ENCODE measurements around the gene ANTXR2.

ANTXR2 gene

GRCh38 chr4:79875344-79875899 is 197.6 kb downstream of the ANTXR2 start:
- H3K27me3 Mint-ChIP-seq: peaks cover 1% of the 10 kb centered on the region
- ATAC-seq (ENCODE audit: low read depth) (no peak), DNase-seq (ENCODE audit: low spot score in 2 of 2) (no peak)

GRCh38 chr4:79874197-79874596 is 198.8 kb downstream of the ANTXR2 start:
- H3K27me3 Mint-ChIP-seq: peaks cover 5% of the 10 kb centered on the region
- no peaks in the 10 kb centered on the region for H3K36me3 Mint-ChIP-seq
- ATAC-seq (ENCODE audit: low read depth): no peak
- DNase-seq (ENCODE audit: low spot score in 2 of 2): no peak
- no peak overlapping the region for H3K27ac Mint-ChIP-seq
- no peaks in the 10 kb centered on the region for H3K4me1 Mint-ChIP-seq
- peaks cover 4% of the 10 kb centered on the region for H3K9me3 Mint-ChIP-seq
- H3K4me3 Mint-ChIP-seq: no peak overlapping the region

More at GRCh38 chr4:79875344-79875899, 197.6 kb downstream of the ANTXR2 start:
- Mint-ChIP-seq H3K36me3 (no peaks in the 10 kb centered on the region), H3K4me1 (no peaks in the 10 kb centered on the region), H3K4me3 (no peak overlapping the region), H3K27ac (no peak overlapping the region), H3K9me3 (peaks cover 4% of the 10 kb centered on the region)

DNA sequence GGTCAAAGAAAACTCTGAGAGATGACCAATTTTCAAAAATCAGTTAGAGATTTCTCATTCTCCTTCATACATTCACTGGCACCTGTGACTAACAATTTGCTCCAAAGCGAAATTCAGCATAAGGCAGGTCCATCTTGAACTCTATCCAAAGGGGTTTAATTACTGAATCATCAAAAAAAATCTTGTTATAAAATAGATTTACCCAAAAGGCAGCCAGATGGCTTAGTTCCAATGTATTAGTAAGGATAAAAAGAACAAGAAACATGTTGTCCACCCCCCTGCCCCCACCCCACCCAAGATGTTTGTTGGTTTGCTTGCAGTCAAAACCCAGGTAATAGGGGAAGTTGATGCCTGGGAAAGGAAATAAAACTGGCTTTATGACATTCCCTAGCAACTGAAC is 200.3 kb downstream of the ANTXR2 start:
- Mint-ChIP-seq H3K4me3 (no peak overlapping the region), H3K9me3 (no peaks in the 10 kb centered on the region), H3K4me1 (no peaks in the 10 kb centered on the region), H3K27ac (no peak overlapping the region), H3K36me3 (no peaks in the 10 kb centered on the region), H3K27me3 (peaks cover 5% of the 10 kb centered on the region)
- no peak for DNase-seq (ENCODE audit: low spot score in 2 of 2)
- no peak for ATAC-seq (ENCODE audit: low read depth)

- peaks cover 4% of the 10 kb centered on the region for H3K27me3 Mint-ChIP-seq
- no peak overlapping the region for H3K27ac Mint-ChIP-seq
- no peaks in the 10 kb centered on the region for H3K36me3 Mint-ChIP-seq
- H3K4me3 Mint-ChIP-seq: no peak overlapping the region
- ATAC-seq (ENCODE audit: low read depth) (no peak), DNase-seq (ENCODE audit: low spot score in 2 of 2) (no peak)
- no peaks in the 10 kb centered on the region for H3K9me3 Mint-ChIP-seq
- no peaks in the 10 kb centered on the region for H3K4me1 Mint-ChIP-seq
Measured at GRCh38 chr4:79871961-79872360, 201.1 kb downstream of the ANTXR2 start.

DNA sequence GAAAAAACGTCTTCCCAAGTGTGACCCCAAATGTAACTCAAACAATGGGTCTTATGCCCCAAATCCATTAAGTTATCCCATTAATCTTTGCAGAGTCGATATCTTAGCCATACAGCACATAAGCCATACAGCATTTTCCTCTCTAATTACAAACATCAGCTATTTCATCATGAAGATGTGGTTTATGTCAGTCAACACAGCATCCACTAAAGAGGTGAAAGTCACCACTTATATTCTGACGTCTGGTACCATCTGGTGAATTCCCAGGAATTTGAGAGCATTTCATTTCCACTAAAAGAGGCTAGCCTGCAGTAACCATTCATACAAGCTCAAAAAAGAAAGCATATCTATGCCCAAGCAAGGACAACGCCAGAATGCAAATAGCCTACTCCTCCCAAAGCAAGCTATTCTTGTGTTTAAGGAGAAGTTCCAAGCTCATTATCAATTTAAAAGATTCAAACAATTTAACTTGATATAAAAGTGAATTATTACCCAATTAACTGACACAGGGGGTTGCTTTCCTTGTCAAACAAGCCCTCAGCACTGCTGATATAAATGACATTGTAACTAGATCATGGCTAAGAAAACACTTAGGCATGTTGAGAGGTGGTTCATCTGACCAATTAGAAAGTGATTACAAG is 203.3 kb downstream of the ANTXR2 start:
- Mint-ChIP-seq H3K27me3 (peaks cover 4% of the 10 kb centered on the region), H3K4me3 (no peak overlapping the region), H3K9me3 (no peaks in the 10 kb centered on the region), H3K27ac (no peak overlapping the region), H3K4me1 (no peaks in the 10 kb centered on the region), H3K36me3 (no peaks in the 10 kb centered on the region)
- DNase-seq (ENCODE audit: low spot score in 2 of 2) (no peak), ATAC-seq (ENCODE audit: low read depth) (no peak)

GRCh38 chr4:79865201-79865597 is 207.8 kb downstream of the ANTXR2 start:
- Mint-ChIP-seq H3K27me3 (peaks cover 6% of the 10 kb centered on the region), H3K36me3 (no peaks in the 10 kb centered on the region), H3K4me3 (no peak overlapping the region), H3K4me1 (no peaks in the 10 kb centered on the region), H3K9me3 (no peaks in the 10 kb centered on the region), H3K27ac (no peak overlapping the region)
- DNase-seq (ENCODE audit: low spot score in 2 of 2): no peak
- no peak for ATAC-seq (ENCODE audit: low read depth)

DNA sequence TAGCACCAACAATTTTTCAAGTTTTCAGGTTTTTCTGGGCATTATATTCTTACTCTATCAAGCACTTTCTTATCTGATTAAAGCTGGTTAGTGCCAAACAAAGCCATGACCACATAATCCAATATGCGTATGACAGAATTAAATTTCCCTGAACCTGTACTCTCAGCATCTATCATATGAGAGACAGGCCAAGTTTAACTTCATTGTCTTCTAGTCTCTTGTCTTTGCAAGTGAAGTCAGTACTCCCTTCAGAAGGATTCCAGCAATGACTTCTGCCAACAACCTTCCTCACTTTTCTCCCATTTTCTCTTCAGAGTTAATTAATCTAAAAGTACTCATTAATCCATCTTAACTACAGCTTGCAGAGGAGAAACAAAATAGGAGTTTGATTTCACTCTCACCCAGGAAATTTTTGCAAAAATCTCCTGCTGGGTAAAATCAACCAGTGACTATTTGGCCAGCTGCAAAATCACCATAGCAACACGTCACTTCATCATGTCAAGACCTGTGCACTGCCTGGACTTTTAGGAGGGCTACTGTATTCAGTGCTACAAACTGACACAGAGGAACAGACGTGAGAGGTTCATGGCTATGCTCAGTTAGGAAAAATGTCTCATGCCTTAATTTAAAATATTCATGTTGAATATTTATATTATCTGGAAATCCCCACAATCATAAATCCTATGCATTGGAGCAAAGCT is 208.4 kb downstream of the ANTXR2 start:
- Mint-ChIP-seq H3K9me3 (no peaks in the 10 kb centered on the region), H3K36me3 (no peaks in the 10 kb centered on the region), H3K4me1 (no peaks in the 10 kb centered on the region), H3K27me3 (peaks cover 4% of the 10 kb centered on the region), H3K27ac (no peak overlapping the region), H3K4me3 (no peak overlapping the region)
- ATAC-seq (ENCODE audit: low read depth): no peak
- no peak for DNase-seq (ENCODE audit: low spot score in 2 of 2)

- no peak for ATAC-seq (ENCODE audit: low read depth)
- Mint-ChIP-seq H3K4me1 (no peaks in the 10 kb centered on the region), H3K27me3 (peaks cover 2% of the 10 kb centered on the region), H3K27ac (no peak overlapping the region), H3K9me3 (no peaks in the 10 kb centered on the region), H3K36me3 (no peaks in the 10 kb centered on the region), H3K4me3 (no peak overlapping the region)
- DNase-seq (ENCODE audit: low spot score in 2 of 2): no peak
Measured at GRCh38 chr4:79863333-79863732, 209.7 kb downstream of the ANTXR2 start.

DNA sequence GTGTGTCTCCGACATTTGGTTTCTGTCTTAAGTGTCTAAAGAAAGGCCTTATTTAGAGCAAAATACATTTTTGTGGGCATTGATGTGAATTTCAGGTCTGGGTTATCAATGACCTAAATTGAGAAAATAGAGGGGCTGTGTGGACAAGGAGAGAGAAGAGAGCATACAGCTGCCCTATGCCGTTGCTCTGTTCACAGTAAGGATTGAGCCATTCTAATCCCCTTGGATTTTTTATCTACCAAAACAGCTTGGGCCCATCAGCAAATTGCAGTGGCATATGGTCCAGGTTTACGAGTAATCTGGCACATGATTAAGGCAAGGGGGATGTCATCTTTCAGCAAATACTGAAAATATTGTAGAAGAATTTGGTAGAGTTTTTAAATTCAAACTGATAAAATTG is 210.2 kb downstream of the ANTXR2 start:
- Mint-ChIP-seq H3K9me3 (no peaks in the 10 kb centered on the region), H3K27ac (no peak overlapping the region), H3K36me3 (no peaks in the 10 kb centered on the region)

DNA sequence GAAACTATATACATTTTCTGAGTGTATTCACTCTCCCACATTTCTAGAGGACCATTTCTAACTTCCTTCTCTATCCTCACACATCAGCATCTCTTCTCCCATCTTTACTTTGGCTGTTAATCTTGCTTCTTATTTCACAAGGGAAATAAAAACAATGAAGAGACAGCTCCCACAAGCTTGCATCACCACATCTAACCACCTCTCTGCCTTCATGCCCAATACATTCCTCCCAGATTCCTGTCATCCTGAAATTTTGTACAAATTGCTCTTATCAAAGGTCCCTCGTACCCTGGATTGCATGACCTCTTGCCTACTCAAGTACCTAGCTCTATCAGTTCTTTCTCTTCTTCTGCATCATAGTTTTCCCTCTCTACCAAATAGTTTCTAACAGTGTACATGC is 215.2 kb downstream of the ANTXR2 start:
- H3K4me3 Mint-ChIP-seq: no peak overlapping the region
- H3K9me3 Mint-ChIP-seq: no peaks in the 10 kb centered on the region
- H3K27ac Mint-ChIP-seq: no peak overlapping the region
- ATAC-seq (ENCODE audit: low read depth): no peak
- DNase-seq (ENCODE audit: low spot score in 2 of 2): no peak
- H3K27me3 Mint-ChIP-seq: peaks cover 3% of the 10 kb centered on the region
- H3K4me1 Mint-ChIP-seq: no peaks in the 10 kb centered on the region
- H3K36me3 Mint-ChIP-seq: no peaks in the 10 kb centered on the region

More for the DNA sequence above, 210.2 kb downstream of the ANTXR2 start:
- DNase-seq (ENCODE audit: low spot score in 2 of 2) (no peak), ATAC-seq (ENCODE audit: low read depth) (no peak)
- Mint-ChIP-seq H3K4me1 (no peaks in the 10 kb centered on the region), H3K4me3 (no peak overlapping the region), H3K27me3 (peaks cover 2% of the 10 kb centered on the region)

GRCh38 chr4:79856196-79856595 is 216.8 kb downstream of the ANTXR2 start:
- DNase-seq (ENCODE audit: low spot score in 2 of 2): no peak
- H3K9me3 Mint-ChIP-seq: no peaks in the 10 kb centered on the region
- H3K27me3 Mint-ChIP-seq: peaks cover 4% of the 10 kb centered on the region
- no peak overlapping the region for H3K4me3 Mint-ChIP-seq
- H3K36me3 Mint-ChIP-seq: no peaks in the 10 kb centered on the region
- no peak for ATAC-seq (ENCODE audit: low read depth)
- H3K27ac Mint-ChIP-seq: no peak overlapping the region
- no peaks in the 10 kb centered on the region for H3K4me1 Mint-ChIP-seq

GRCh38 chr4:79854856-79855502 is 218.1 kb downstream of the ANTXR2 start:
- Mint-ChIP-seq H3K36me3 (no peaks in the 10 kb centered on the region), H3K27ac (no peak overlapping the region), H3K27me3 (peaks cover 4% of the 10 kb centered on the region), H3K4me3 (no peak overlapping the region), H3K9me3 (no peaks in the 10 kb centered on the region), H3K4me1 (no peaks in the 10 kb centered on the region)
- ATAC-seq (ENCODE audit: low read depth): no peak
- DNase-seq (ENCODE audit: low spot score in 2 of 2): no peak

GRCh38 chr4:79852305-79852730 is 220.7 kb downstream of the ANTXR2 start:
- no peaks in the 10 kb centered on the region for H3K4me1 Mint-ChIP-seq
- no peaks in the 10 kb centered on the region for H3K36me3 Mint-ChIP-seq
- H3K27me3 Mint-ChIP-seq: peaks cover 12% of the 10 kb centered on the region
- no peak overlapping the region for H3K4me3 Mint-ChIP-seq
- H3K9me3 Mint-ChIP-seq: no peaks in the 10 kb centered on the region
- ATAC-seq (ENCODE audit: low read depth): no peak
- no peak for DNase-seq (ENCODE audit: low spot score in 2 of 2)
- no peak overlapping the region for H3K27ac Mint-ChIP-seq

DNA sequence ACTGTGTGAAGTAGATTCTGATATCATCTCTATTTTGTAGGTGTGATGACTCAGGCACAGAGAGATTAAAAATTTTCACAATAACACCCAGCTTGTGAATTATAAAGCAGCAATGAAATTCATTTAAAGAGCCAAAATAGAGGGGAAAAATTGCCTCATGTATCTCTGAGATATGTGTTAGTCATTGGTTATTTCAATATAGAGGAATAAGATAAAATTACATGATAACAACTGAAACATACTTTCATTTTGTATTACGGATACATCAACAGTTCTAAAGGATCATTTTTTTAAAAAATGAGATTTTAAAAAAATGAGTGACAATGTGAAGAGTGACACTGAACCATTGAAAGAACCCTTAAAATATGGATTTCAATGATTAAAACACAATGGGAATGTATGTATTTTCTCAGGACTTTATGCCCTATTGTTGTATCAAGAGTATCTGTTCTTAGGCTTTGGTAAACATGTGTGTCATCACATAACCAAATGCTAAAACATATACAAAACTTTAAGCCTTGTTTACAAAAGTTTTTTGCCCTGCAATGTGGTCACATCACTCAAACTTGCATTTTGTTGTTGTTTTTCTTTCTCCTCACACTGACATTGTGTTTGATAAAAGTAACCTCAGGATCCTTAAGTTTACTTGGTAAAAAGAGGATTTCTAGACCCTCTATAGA is 221.3 kb downstream of the ANTXR2 start:
- no peaks in the 10 kb centered on the region for H3K4me1 Mint-ChIP-seq
- no peak overlapping the region for H3K27ac Mint-ChIP-seq
- H3K27me3 Mint-ChIP-seq: peaks cover 12% of the 10 kb centered on the region
- DNase-seq (ENCODE audit: low spot score in 2 of 2) (no peak), ATAC-seq (ENCODE audit: low read depth) (no peak)
- H3K36me3 Mint-ChIP-seq: no peaks in the 10 kb centered on the region
- H3K9me3 Mint-ChIP-seq: no peaks in the 10 kb centered on the region
- H3K4me3 Mint-ChIP-seq: no peak overlapping the region
